Brain microvascular endothelial cell (primary cell): ENCODE measurements around the gene SVOP.

Experiments used
- DNase-seq: peaks from one replicate; pipeline ENCODE4 v3.0.0-alpha.2; 2020
- H3K27ac ChIP-seq: fragments of 250-450 bp; sonication (Bioruptor Pico); 2 replicates; pipeline ENCODE4 v1.5.1; 2020; ENCODE audit warnings: mild to moderate bottlenecking, moderate library complexity
- H3K27me3 ChIP-seq: fragments of 250-450 bp; sonication (Bioruptor Pico); replicated peaks from 2 replicates; pipeline ENCODE4 v1.5.1; 2020; ENCODE audit warnings: mild to moderate bottlenecking
- H3K36me3 ChIP-seq: fragments of 250-450 bp; sonication (Bioruptor Pico); replicated peaks from 2 replicates; pipeline ENCODE4 v1.5.1; 2020; ENCODE audit warnings: mild to moderate bottlenecking
- H3K4me3 ChIP-seq: 2 replicates; pipeline ENCODE4 v1.5.1; 2011; ENCODE audit warnings: low read depth, mild to moderate bottlenecking, control low read depth, low read length, moderate library complexity
- in situ Hi-C: cut with HindIII; loops from 2 replicates; pipeline ENCODE4 v1.10.0; 2017; ENCODE audit warnings: low sequenced_read_pairs, low pct_ligation_motif_present
- TF ChIP-seq, protein P1 (sequence below): IDR thresholded peaks from 2 replicates; pipeline ENCODE4 v1.5.1; 2011; ENCODE audit warnings: low read depth, mild to moderate bottlenecking, moderate library complexity, low read length, control low read depth, inconsistent platforms; ENCODE audit errors: missing control alignments

The SVOP gene

DNA sequence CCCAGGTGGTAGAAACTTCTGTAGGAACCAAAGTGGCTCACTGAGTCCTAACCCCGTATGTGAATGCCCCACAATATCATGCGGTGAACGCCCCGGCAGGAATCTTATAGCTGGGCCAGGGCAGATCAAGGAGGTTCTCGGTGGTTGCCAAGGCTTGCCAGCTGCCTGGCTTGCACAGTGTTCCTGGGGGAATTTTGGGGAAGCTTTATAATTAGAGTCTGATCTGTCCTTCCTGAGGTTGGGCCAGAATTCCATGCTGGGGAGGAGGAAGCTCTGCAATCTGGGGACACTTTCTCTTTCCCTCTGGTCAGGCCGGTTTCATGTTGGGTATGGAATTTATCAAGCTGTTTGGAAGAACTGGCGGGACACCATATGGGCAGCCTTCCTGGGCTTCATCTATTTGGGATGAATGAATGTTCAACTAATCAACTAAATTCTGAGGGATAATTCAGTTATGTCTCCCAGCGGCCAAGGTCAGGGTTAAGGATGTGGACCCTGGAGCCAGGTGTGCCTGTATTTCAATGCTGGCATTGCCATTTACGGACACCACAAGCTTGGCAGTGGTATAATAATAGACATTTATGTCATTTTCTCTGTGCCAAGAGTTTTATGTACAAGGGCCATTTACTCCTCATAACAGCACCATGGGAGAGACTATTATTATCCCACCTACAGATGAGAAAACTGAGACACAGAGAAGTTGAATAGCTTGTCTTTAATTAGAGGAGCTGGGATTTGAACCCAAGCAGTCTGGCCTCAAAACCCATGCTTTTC, 54.3 kb downstream of the SVOP start:
- in situ Hi-C loops: no loop called here
- Histone ChIP-seq H3K4me3 (no peak overlapping the region), H3K27ac (no peak overlapping the region), H3K27me3 (no peaks in the 10 kb centered on the region), H3K36me3 (no peaks in the 10 kb centered on the region)
- no peak for DNase-seq
- TF ChIP-seq, protein P1, sequence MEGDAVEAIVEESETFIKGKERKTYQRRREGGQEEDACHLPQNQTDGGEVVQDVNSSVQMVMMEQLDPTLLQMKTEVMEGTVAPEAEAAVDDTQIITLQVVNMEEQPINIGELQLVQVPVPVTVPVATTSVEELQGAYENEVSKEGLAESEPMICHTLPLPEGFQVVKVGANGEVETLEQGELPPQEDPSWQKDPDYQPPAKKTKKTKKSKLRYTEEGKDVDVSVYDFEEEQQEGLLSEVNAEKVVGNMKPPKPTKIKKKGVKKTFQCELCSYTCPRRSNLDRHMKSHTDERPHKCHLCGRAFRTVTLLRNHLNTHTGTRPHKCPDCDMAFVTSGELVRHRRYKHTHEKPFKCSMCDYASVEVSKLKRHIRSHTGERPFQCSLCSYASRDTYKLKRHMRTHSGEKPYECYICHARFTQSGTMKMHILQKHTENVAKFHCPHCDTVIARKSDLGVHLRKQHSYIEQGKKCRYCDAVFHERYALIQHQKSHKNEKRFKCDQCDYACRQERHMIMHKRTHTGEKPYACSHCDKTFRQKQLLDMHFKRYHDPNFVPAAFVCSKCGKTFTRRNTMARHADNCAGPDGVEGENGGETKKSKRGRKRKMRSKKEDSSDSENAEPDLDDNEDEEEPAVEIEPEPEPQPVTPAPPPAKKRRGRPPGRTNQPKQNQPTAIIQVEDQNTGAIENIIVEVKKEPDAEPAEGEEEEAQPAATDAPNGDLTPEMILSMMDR: no peak

DNA sequence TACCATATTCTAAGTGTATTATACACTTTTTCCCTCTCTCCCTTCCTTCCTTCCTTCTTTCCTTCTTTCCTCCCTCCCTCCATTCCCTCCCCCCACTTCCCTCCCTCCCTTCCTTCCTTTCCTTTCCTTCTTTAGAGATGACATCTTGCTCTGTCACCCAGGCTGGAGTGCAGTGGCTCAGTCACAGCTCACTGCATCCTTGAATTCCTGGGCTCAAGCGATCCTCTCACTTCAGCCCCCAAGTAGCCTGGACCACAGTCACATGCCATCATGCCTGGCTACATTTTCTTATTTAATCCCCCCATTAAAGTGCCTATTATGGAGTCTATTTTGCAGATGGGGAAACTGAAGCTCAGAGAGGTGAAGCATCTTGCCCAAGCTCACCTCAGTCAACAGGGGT, 55.0 kb downstream of the SVOP start:
- in situ Hi-C loops: no loop called here
- H3K36me3 ChIP-seq: no peaks in the 10 kb centered on the region
- H3K4me3 ChIP-seq: no peak overlapping the region
- TF ChIP-seq, protein P1: no peak
- H3K27ac ChIP-seq: no peak overlapping the region
- no peaks in the 10 kb centered on the region for H3K27me3 ChIP-seq
- no peak for DNase-seq

DNA sequence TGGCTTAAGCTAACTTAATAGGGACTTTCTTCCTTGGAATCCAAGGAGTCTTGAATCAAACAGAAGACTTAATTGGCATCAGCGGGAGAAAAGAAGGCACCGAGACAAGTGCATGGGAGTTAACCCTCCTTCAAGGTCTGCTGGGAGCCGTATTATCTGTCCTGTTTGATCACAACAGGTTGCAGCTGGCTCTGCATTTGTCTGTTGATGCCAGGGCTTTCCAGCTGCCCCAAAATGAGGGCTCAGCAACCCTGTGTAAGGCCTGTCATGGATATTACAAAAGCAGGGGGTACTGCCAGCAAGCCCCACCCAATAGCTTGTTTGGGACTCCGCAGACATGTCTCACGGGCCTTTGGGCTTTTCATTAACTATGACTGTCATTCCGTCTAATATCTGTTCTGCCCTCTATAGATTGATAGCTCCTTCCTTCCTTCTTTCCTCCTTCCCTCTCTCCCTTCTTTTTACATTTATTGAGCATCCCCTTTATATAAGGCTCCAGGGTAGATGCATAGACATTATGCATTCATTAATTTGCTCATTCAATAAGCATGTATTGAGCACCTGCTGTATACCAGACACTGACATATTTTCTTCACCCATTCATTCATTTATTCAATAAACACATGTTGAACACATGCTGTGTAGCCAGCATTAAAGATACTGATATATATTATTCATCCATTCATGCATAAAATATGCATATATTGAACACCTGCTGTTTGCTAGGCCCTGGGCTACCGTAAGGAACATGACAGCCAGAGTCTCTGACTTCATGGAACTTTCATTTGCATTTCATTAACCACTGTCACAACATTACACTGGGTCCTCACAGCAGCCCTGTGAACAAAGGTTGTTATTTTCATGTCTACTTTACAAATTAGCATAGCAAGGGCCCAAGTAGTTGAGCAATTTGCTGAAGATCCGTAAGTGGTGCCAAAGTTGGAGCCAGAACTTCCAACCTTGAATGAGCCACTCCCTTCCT, 56.2 kb downstream of the SVOP start:
- Histone ChIP-seq H3K4me3 (no peak overlapping the region), H3K36me3 (no peaks in the 10 kb centered on the region), H3K27ac (no peak overlapping the region), H3K27me3 (no peaks in the 10 kb centered on the region)
- in situ Hi-C loops: no loop called here
- no peak for DNase-seq
- TF ChIP-seq, protein P1: no peak

GRCh38 chr12:108962256-108962655, 58.6 kb downstream of the SVOP start:
- TF ChIP-seq, protein P1: no peak
- no peak for DNase-seq
- Histone ChIP-seq H3K4me3 (no peak overlapping the region), H3K27ac (no peak overlapping the region), H3K36me3 (no peaks in the 10 kb centered on the region), H3K27me3 (no peaks in the 10 kb centered on the region)
- in situ Hi-C loops: no loop called here

DNA sequence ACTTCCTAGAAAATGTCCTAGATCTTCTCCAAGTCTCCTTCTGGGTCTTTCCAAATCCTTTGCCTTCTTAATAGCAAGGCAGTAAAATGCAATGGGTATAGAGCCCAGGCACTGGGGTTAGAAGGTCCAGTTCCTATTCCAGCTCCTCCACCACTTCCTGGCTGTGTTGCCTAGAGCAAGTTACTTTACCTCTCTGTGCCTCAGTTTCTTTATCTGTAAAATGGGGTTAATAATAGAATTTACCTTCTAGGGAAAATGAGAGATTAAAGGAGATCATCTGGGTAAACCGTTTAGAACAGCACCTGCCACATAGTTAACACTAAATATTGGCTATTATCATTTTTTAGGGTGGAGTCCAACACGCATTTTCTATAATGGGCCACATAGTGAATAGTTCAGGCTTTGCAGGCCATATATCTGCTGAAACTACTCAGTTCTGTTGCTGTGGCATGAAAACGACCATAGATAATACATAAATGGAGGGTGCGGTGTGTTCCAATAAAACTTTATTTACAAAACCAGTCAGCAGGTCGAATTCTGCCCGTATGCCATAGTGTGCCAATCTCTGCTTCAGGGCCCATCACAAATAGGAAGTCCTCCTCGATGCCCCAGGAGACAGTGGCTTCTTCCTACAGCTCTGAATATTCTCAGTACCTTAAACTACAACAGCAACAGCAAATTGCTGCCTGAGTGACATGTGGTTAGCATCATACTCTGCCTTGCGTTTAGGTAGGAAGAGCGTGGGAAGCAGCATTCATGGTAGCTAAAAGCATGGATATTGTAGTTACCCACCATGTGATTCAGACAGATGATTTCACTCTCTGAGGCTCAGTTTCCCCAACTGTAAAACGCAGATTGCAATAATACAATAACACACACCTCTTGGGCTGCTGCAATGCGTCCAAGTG, 60.9 kb downstream of the SVOP start:
- Histone ChIP-seq H3K27me3 (no peaks in the 10 kb centered on the region), H3K36me3 (no peaks in the 10 kb centered on the region), H3K4me3 (no peak overlapping the region), H3K27ac (no peak overlapping the region)
- no peak for DNase-seq
- TF ChIP-seq, protein P1: no peak
- in situ Hi-C loops: no loop called here
